ENCODE measurements around the gene HDAC7.

The HDAC7 gene

DNA sequence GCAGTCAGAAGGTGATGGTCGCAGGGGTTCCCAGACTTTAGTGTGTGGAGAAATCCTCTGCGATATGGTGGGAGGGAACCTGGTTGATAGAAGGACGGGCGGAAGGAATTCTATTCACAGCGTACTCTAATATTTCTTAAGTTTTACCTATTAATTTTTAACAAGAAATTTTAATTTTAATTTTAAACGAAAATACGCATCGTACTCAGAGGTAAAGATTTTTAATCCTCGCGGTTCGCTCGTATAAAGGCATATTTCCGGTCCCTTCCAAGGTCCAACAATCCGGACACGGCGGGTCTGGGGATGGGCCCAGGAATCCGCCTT, 47.0 kb downstream of the HDAC7 start:
- TF ChIP-seq CEBPB (IDR thresholded peaks at IDR 0.05) = no peak
- peak; percentile 40; the same call in 1 of the 2 replicates for TF ChIP-seq TEAD4 (IDR thresholded peaks at IDR 0.05)

DNA sequence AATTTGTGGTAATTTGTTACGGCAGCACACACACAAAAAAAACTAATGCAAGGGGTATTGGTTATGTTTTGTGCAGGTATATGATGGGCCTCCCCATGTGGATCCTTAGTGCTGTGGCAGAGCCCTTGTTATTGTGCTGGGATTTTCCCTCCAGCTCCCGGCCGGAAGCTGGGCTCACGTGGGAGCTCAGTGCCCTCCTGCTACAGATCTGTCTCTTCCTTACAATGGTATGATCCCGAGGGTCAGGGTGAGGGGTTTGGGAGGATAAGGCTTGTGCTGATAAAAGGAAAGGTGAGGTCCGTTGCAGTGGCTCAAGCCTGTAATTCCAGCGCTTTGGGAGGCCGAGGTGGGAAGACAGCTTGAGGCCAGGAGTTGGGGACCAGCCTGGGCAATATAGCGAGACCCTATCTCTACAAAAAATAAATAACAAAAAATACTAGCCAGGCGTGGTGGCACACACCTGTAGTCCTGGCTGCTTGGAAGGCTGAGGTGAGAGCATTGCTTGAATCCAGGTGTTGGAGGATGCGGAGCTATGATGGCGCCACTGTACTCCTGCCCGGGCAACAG, 47.5 kb downstream of the HDAC7 start:
- TF ChIP-seq RAD21 (IDR thresholded peaks at IDR 0.05; ENCODE audit: low read depth) = no peak
- TF ChIP-seq FOXM1 (IDR thresholded peaks at IDR 0.05; ENCODE audit: borderline replicate concordance, low read depth) = no peak
- TF ChIP-seq TAF1 (IDR thresholded peaks at IDR 0.05; ENCODE audit: low read depth) = no peak
- TF ChIP-seq, protein P1, sequence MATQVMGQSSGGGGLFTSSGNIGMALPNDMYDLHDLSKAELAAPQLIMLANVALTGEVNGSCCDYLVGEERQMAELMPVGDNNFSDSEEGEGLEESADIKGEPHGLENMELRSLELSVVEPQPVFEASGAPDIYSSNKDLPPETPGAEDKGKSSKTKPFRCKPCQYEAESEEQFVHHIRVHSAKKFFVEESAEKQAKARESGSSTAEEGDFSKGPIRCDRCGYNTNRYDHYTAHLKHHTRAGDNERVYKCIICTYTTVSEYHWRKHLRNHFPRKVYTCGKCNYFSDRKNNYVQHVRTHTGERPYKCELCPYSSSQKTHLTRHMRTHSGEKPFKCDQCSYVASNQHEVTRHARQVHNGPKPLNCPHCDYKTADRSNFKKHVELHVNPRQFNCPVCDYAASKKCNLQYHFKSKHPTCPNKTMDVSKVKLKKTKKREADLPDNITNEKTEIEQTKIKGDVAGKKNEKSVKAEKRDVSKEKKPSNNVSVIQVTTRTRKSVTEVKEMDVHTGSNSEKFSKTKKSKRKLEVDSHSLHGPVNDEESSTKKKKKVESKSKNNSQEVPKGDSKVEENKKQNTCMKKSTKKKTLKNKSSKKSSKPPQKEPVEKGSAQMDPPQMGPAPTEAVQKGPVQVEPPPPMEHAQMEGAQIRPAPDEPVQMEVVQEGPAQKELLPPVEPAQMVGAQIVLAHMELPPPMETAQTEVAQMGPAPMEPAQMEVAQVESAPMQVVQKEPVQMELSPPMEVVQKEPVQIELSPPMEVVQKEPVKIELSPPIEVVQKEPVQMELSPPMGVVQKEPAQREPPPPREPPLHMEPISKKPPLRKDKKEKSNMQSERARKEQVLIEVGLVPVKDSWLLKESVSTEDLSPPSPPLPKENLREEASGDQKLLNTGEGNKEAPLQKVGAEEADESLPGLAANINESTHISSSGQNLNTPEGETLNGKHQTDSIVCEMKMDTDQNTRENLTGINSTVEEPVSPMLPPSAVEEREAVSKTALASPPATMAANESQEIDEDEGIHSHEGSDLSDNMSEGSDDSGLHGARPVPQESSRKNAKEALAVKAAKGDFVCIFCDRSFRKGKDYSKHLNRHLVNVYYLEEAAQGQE (IDR thresholded peaks at IDR 0.05; ENCODE audit: low read depth) = no peak
- no peak for TF ChIP-seq TCF12 (IDR thresholded peaks at IDR 0.05; ENCODE audit: low read depth)
- no peak for TF ChIP-seq NFIC (IDR thresholded peaks at IDR 0.05)
- TF ChIP-seq EP300 (IDR thresholded peaks at IDR 0.05; ENCODE audit: borderline replicate concordance) = no peak
- TF ChIP-seq, protein P2, sequence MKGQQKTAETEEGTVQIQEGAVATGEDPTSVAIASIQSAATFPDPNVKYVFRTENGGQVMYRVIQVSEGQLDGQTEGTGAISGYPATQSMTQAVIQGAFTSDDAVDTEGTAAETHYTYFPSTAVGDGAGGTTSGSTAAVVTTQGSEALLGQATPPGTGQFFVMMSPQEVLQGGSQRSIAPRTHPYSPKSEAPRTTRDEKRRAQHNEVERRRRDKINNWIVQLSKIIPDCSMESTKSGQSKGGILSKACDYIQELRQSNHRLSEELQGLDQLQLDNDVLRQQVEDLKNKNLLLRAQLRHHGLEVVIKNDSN (IDR thresholded peaks at IDR 0.05) = no peak
- no peak for TF ChIP-seq TEAD4 (IDR thresholded peaks at IDR 0.05)
- TF ChIP-seq ZBTB7A (IDR thresholded peaks at IDR 0.05; ENCODE audit: low read depth) = no peak
- TF ChIP-seq CEBPB (IDR thresholded peaks at IDR 0.05) = no peak
- TF ChIP-seq YY1 (IDR thresholded peaks at IDR 0.05; ENCODE audit: low read depth) = no peak
- no peak for TF ChIP-seq CREB1 (IDR thresholded peaks at IDR 0.05; ENCODE audit: low read depth)
- TF ChIP-seq, protein P3, sequence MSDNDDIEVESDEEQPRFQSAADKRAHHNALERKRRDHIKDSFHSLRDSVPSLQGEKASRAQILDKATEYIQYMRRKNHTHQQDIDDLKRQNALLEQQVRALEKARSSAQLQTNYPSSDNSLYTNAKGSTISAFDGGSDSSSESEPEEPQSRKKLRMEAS (IDR thresholded peaks at IDR 0.05) = no peak
- TF ChIP-seq EGR1 (IDR thresholded peaks at IDR 0.05) = no peak

DNA sequence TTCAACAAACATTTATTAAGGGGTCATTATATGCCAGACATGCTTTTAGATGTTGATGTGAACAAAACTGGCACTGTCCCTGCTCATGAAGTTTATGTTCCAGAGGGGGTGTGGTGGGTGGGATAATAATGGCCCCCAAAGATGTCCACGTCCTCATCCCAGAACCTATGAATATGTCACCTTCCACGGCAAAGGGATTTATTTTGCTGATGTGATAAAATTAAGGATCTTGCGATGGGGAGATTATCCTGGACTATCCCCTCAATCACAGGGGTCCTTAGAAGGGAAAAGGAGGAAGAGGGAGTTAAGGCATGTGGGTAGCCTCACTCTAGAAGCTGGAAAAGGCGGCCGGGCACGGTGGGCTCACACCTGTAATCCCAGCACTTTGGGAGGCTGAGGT, 48.4 kb downstream of the HDAC7 start:
- TF ChIP-seq, protein P2 (IDR thresholded peaks at IDR 0.05) = no peak
- TF ChIP-seq NFIC (IDR thresholded peaks at IDR 0.05) = no peak
- no peak for TF ChIP-seq FOXM1 (IDR thresholded peaks at IDR 0.05; ENCODE audit: borderline replicate concordance, low read depth)
- no peak for TF ChIP-seq RAD21 (IDR thresholded peaks at IDR 0.05; ENCODE audit: low read depth)
- no peak for TF ChIP-seq TEAD4 (IDR thresholded peaks at IDR 0.05)
- TF ChIP-seq, protein P3 (IDR thresholded peaks at IDR 0.05) = no peak
- no peak for TF ChIP-seq EGR1 (IDR thresholded peaks at IDR 0.05)
- TF ChIP-seq CEBPB (IDR thresholded peaks at IDR 0.05) = no peak
- no peak for TF ChIP-seq EP300 (IDR thresholded peaks at IDR 0.05; ENCODE audit: borderline replicate concordance)
- no peak for TF ChIP-seq TAF1 (IDR thresholded peaks at IDR 0.05; ENCODE audit: low read depth)
- TF ChIP-seq, protein P1 (IDR thresholded peaks at IDR 0.05; ENCODE audit: low read depth) = no peak
- no peak for TF ChIP-seq TCF12 (IDR thresholded peaks at IDR 0.05; ENCODE audit: low read depth)
- no peak for TF ChIP-seq CREB1 (IDR thresholded peaks at IDR 0.05; ENCODE audit: low read depth)
- no peak for TF ChIP-seq ZBTB7A (IDR thresholded peaks at IDR 0.05; ENCODE audit: low read depth)
- no peak for TF ChIP-seq YY1 (IDR thresholded peaks at IDR 0.05; ENCODE audit: low read depth)

DNA sequence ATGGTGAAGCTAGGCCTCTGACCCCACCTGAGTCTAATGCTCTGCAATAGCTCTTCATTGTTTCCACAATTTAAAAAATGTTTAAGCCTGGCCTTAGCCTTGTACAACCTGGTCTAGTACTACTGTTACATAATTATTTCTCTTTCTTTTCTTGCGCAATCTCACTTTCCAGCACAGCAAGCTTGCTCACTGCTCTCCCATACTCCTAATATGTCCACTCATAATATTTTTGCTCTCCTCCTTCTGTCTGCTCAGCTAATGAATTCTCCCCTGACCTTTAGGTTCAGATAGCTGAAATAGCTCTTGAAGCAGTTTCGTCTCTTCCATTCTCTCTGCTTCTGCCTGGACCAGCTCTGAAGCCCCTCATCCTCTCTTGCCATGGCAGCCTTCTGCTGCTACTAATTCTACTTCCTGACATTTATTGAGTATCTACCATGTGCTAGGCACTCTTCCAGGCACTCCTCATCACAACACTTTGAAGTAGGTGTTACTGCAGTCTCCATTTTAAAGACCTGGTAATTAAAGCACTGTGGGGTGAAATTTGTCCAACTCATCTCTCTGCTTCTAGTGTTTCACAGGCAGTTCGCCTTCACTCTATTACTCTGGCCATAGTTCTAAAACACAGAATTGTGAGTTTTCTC, 49.5 kb downstream of the HDAC7 start:
- TF ChIP-seq EGR1 (IDR thresholded peaks at IDR 0.05) = no peak
- TF ChIP-seq TEAD4 (IDR thresholded peaks at IDR 0.05) = no peak
- TF ChIP-seq TCF12 (IDR thresholded peaks at IDR 0.05; ENCODE audit: low read depth) = no peak
- TF ChIP-seq RAD21 (IDR thresholded peaks at IDR 0.05; ENCODE audit: low read depth) = no peak
- TF ChIP-seq FOXM1 (IDR thresholded peaks at IDR 0.05; ENCODE audit: borderline replicate concordance, low read depth) = no peak
- TF ChIP-seq CEBPB (IDR thresholded peaks at IDR 0.05) = peak; percentile 100
- TF ChIP-seq, protein P1 (IDR thresholded peaks at IDR 0.05; ENCODE audit: low read depth) = no peak
- no peak for TF ChIP-seq NFIC (IDR thresholded peaks at IDR 0.05)
